Stimulated activated CD8-positive, alpha-beta memory T cell treated with anti-CD3 and anti-CD28 coated beads, Interleukin-4, amount 100 ng/mL, for 4 hours (primary cell): Measurements from ENCODE around the gene SIAH3.
"Not testable (repeated sequence)": the region's sequence is repeated elsewhere in the genome, so short reads cannot be mapped to it uniquely, and the experiment has no call there.

Source experiments
- DNase-seq, 2 donors: peaks; one replicate each; pipeline ENCODE4 v3.0.0-alpha.2; 2020; ENCODE audit warnings: low read depth in 2 of 2, low spot score in 1 of 2

Gene SIAH3

DNA sequence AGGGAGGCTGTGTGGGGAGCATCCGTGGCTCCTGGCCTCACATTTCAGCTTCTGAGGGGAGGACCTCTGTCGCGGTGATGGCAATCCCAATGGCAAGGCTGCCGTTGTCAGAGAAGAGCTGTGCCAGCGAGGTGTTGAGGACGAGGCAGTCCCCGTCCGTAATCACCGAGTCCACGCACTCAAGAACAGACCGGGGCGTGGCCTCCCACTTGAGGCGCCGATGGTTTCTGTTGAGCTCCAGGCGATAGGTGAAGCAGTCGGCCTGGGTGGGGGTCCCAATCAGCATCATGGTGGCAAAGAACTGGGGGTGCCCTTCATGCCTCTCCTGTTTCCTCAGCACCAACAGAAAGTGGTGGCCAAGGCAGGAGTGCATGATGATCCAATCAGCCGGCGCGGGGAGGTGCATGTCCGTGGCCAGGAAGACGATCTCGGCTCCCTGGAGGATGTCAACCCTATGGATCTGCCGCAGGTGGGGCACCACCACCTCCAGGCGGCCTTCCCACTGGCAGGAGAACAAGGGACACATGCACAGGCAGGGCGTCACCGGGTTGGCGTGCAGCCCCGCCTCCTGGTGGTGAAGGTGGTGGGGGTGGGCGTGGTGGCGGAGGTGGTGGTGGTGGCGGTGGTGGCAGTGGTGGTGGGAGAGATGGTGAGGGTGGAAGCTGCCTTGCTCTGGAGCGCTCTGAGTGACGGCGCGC lies 68.1 kb downstream of the SIAH3 start:
- DNase-seq, result no peak

- DNase-seq, result no peak
Observed at GRCh38 chr13:45782327-45783045, 69.1 kb downstream of the SIAH3 start.

- no peak for DNase-seq
Observed at GRCh38 chr13:45781553-45782326, 69.8 kb downstream of the SIAH3 start.

GRCh38 chr13:45779901-45780300 lies 71.7 kb downstream of the SIAH3 start:
- no peak for DNase-seq

DNA sequence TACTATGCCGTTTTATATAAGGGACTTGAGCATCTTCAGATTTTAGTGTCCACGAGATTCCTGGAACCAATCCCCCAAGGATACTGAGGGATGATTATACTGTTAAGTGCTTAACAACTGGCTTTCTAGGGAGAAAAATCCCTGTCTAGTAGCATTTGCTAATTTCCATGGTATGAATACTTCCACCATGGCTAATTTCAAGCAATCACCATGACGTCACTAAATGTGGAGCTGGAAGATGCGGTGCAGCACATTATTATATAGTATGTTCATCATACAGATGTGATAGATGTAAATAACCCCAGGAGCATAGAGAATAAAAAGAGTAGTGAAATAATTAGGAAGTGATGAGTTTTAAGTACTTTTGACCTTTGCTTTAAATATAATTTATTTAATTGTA lies 72.7 kb downstream of the SIAH3 start:
- DNase-seq, result no peak

GRCh38 chr13:45776748-45777147 lies 74.8 kb downstream of the SIAH3 start:
- DNase-seq, result no peak

- no peak for DNase-seq
Observed at GRCh38 chr13:45775401-45775963, 76.1 kb downstream of the SIAH3 start.

- DNase-seq, result no peak
Observed at GRCh38 chr13:45773944-45774343, 77.6 kb downstream of the SIAH3 start.

DNA sequence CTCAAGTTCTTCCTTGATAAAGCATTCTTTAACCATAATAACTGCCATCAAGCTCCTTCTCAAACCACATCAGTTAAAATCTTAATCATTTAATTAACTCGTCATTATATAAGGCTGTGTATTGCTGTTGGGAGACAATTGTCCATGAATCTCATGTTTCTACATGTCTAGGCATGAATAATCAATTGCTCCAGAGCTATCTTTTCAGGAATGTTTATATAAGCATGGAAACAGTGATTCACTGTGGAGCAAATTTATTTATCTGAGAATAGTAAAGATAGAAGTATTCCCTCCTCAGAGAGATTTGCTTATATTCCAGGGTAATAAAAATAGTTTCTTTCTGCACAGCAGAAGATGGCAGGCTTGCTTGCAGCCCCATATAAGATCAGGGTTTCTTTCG lies 78.3 kb downstream of the SIAH3 start:
- DNase-seq, result no peak

DNA sequence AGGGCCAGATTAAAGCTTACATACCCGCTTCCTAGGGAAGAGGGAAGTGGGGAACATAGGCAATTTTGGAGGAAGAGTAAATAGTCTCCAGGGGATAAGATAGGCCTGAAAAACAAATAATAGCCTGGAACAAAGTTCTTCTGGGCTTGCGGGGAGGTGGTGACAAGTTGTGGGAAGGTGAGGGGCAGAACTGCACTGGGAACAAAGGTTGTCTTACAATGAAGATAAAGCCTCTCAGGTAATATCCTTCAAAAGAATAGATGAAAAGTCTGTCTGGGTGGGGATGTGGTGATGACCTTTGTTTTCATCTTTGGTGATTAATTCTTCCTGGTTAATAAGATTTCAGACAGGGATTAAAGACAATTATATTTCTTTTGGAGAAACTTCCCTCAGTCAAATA lies 80.7 kb downstream of the SIAH3 start:
- no peak for DNase-seq

DNA sequence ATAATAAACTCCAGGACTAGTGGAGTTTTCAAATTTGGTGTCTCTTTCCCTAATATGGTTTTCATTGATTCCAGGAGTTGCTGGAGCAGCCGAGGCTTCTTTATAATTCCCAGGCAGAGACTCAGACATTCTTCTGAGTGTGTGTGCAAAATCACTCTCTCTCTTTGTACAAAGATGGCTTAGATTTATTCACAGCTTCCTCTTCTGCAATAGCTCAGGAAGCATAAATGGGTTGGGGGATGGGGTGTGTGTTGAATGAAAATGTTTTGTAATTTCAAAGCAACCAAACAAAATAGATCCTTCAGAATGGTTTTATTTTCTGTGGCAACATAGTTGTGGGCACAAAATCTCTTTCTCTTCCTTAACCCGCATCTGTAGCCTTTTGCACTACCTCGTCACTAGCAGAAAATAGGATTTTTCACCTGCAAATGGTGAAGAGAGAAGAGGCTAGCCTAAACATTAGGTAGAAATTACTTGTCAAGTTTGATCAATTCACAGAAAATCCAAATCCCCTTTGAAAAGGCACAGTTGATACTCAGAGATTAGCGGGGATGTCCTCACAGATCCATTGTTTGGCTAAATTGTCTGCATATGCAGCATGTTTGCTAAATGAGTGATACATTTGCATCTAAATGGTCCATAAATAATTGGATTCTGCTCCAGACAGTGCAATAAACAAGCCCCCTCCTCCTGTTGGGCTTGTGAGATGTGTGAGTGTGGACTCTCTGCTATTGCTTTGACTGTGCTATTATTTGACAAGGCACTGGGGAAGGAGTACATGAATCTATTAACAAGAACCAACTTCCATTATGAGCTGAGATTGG lies 82.7 kb downstream of the SIAH3 start:
- DNase-seq, result no peak

GRCh38 chr13:45765464-45765863 lies 86.1 kb downstream of the SIAH3 start:
- DNase-seq, result no peak

- no peak for DNase-seq
Observed at GRCh38 chr13:45763419-45763818, 88.1 kb downstream of the SIAH3 start.

DNA sequence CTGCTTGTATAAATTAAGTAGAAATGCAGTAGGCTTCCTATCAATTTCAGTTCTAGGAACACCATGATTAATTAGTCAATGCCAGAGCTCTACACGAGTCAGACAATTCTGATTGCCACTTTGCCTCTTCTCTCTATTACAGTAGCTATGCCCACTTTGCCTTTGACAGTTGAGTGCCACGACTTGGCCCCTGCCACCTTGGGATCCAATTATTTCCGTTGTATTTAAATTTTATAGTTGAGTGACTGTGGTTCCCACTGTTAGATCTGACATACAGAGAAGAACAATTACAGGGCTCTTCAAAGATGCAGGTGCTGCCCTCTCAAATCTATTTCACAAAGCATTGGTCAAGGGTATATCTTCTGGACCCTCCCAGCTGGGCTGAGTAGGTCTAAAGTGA lies 94.0 kb downstream of the SIAH3 start:
- not testable (repeated sequence) for DNase-seq

GRCh38 chr13:45756498-45756897 lies 95.1 kb downstream of the SIAH3 start:
- DNase-seq, result not testable (repeated sequence)

GRCh38 chr13:45752510-45752909 lies 99.0 kb downstream of the SIAH3 start:
- DNase-seq, result no peak

DNA sequence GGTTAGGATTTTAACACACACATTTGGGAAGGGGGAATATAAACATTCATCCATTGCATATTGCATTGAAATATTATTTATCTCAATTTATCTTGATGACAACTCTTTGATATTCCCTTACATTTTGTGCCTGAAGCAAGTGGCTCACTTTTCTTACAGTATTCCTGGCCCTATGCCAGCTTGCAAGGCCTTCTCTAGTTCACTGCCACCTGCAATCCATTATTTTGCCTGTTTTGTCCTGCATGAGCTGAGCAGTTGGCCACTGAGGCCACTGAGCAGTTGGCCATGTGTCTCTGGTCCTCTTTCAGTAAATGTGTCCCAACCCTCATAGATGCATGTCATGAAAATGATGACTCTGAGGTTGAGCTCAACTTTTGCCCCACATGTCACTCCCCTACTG lies 99.7 kb downstream of the SIAH3 start:
- no peak for DNase-seq

- DNase-seq, result no peak
Observed at GRCh38 chr13:45750566-45750965, 101.0 kb downstream of the SIAH3 start.

- DNase-seq, result no peak
Observed at GRCh38 chr13:45748941-45749759, 102.4 kb downstream of the SIAH3 start.

DNA sequence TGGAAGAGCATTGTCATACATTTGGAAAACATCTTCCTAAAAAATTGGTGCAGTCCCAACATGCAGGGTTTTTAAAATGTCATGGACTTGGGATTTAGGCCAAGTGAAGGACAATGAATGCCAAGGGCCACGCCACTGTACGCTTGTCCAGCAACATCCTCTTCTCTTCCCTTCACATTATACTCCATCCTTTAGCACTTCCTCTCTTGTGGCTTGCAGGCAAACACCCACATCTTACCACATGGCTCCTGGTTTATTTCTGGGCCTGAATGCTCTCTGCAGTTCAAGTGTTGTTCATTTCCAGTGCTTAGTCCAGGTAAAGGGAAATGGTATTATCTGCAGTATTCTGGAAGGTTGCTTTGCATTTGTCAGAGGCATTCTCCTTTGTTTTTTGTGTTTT lies 104.5 kb downstream of the SIAH3 start:
- DNase-seq, result no peak
